ENCODE measurements around the gene ARHGAP5. TPM values are rescaled to one million over a fixed set of nuclear protein-coding genes. Genes with fewer than 3 reads are reported as not detected.
A peak's percentile ranks its signal among the peaks of the same experiment; 100 is the strongest.

Gene ARHGAP5
- total and polyA plus RNA-seq, 9 of the 15 experiments (the other 6 are each of a cell fraction or from before 2014, with no cell fraction given), result 3.1 to 21.8 (median 12.1) TPM

GRCh38 chr14:32064931-32065330 is 12.2 kb upstream of the ARHGAP5 start:
- Histone ChIP-seq H3K27ac (ENCODE audit: extremely low read depth, low read depth, low read length) (no peak overlapping the region), H3K9me3 (replicated peaks; ENCODE audit: control insufficient read depth, insufficient read depth, low read depth, low read length) (no peaks in the 10 kb centered on the region), H3K4me1 (replicated peaks in 1 of 2; ENCODE audit: control insufficient read depth in 2 of 2, insufficient read depth in 2 of 2, low read length in 2 of 2) (no peaks in the 10 kb centered on the region), H4K20me1 (replicated peaks; ENCODE audit: control insufficient read depth, insufficient read depth, low read length) (no peaks in the 10 kb centered on the region; the same call in 1 of the 2 replicates), H3K27me3 (ENCODE audit: control insufficient read depth in 2 of 2, insufficient read depth in 2 of 2, low read length in 2 of 2) (no peaks in the 10 kb centered on the region), H3K36me3 (ENCODE audit: control insufficient read depth, insufficient read depth, low read length) (no peaks in the 10 kb centered on the region), H2AFZ (ENCODE audit: low read depth, low read length) (no peak overlapping the region), H3K4me3 (no peak overlapping the region), H3K4me2 (ENCODE audit: insufficient read depth, low read length) (no peak overlapping the region), H3K9ac (ENCODE audit: insufficient read depth in 1 of 2, low read depth in 2 of 2, low read length in 2 of 2) (no peak overlapping the region), H3K9me1 (ENCODE audit: control insufficient read depth, insufficient read depth, low read length) (no peaks in the 10 kb centered on the region), H3K79me2 (ENCODE audit: control insufficient read depth, insufficient read depth, low read length) (no peaks in the 10 kb centered on the region)
- ATAC-seq (no peak), FAIRE-seq (no peak), DNase-seq (ENCODE audit: extremely low read depth in 1 of 4, low spot score in 3 of 4) (no peak)
- BruUV-seq (replicated peaks), result no TSS peak
- CTCF ChIA-PET (ENCODE audit: low intra/inter-chr PET ratio), result no interaction called here
- in situ Hi-C loops (cut with MboI) (loop anchor here (25.0 kb wide), 1 partner anchor 397 kb away; no protein-coding TSS in a partner anchor), intact Hi-C loops (cut with micrococcal nuclease) (loop anchor here (5.0 kb wide), 1 partner anchor 113 kb away; no protein-coding TSS in a partner anchor)
- WGBS (ENCODE audit: insufficient coverage, low coverage, missing lambda C conversion rate), result 25% methylated on average over 4 of the region's 4 CpGs
- TF ChIP-seq DDX20 (tag; IDR thresholded peaks at IDR 0.05; ENCODE audit: low read depth) (no peak), BCL6 (CRISPR knock-in tag; IDR thresholded peaks at IDR 0.05) (no peak), MAZ (CRISPR knock-in tag; conservative IDR thresholded peaks at IDR 0.05 in 1 of 2, IDR thresholded peaks at IDR 0.05 in 1 of 2) (no peak), SNRNP70 (optimal IDR thresholded peaks at IDR 0.05; ENCODE audit: low read depth, low read length) (no peak), MIER1 (IDR thresholded peaks at IDR 0.05; ENCODE audit: low read depth) (no peak)
- POLR2A ChIA-PET, result no interaction called here

DNA sequence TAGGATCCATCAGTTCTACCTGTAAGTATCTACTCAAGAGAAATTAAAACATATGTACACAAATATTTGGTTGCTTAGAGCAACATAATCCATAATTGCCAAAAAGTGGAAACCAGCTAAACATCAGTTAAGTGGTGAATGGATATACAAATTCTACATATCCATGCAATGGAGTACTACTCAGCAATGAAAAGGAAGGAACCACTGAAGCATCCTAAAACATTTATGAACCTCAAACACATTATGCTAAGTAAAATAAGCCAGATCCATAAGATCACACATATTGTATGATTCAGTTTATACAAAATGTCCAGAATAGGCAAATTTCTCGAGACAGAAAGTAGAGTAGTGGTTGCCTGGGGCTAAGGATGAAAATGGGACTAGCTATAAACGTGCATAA is 8.4 kb upstream of the ARHGAP5 start:
- BruUV-seq (replicated peaks), result no TSS peak
- in situ Hi-C loops (cut with MboI) (loop anchor here (25.0 kb wide), 1 partner anchor 394 kb away; no protein-coding TSS in a partner anchor), intact Hi-C loops (cut with micrococcal nuclease) (loop anchor here (5.0 kb wide), 1 partner anchor 116 kb away; no protein-coding TSS in a partner anchor)
- FAIRE-seq, result no peak
- H3K9me1 ChIP-seq (ENCODE audit: control insufficient read depth, insufficient read depth, low read length), result no peaks in the 10 kb centered on the region
- no peak overlapping the region for H3K4me2 ChIP-seq (ENCODE audit: insufficient read depth, low read length)
- no peak for DNase-seq (ENCODE audit: extremely low read depth in 1 of 4, low spot score in 3 of 4)
- H4K20me1 ChIP-seq (replicated peaks; ENCODE audit: control insufficient read depth, insufficient read depth, low read length), result no peaks in the 10 kb centered on the region; the same call in 1 of the 2 replicates
- 14% methylated on average over 2 of the region's 2 CpGs for WGBS (ENCODE audit: insufficient coverage, low coverage, missing lambda C conversion rate)
- ChIA-PET CTCF (ENCODE audit: low intra/inter-chr PET ratio) (no interaction called here), POLR2A (no interaction called here)
- H3K27me3 ChIP-seq (ENCODE audit: control insufficient read depth in 2 of 2, insufficient read depth in 2 of 2, low read length in 2 of 2), result no peaks in the 10 kb centered on the region
- ATAC-seq, result no peak
- no peak overlapping the region for H3K27ac ChIP-seq (ENCODE audit: extremely low read depth, low read depth, low read length)
- TF ChIP-seq RFX7 (CRISPR knock-in tag; IDR thresholded peaks at IDR 0.05) (no peak), ZNF146 (CRISPR knock-in tag; IDR thresholded peaks at IDR 0.05; ENCODE audit: unreplicated experiment) (peak; percentile 48), RNF2 (IDR thresholded peaks at IDR 0.05) (no peak), SPI1 (IDR thresholded peaks at IDR 0.05; ENCODE audit: borderline replicate concordance, low read depth, low read length) (no peak), SAFB (IDR thresholded peaks at IDR 0.05; ENCODE audit: borderline replicate concordance, low read depth, low read length) (no peak), DMBX1 (CRISPR knock-in tag; IDR thresholded peaks at IDR 0.05; ENCODE audit: borderline replicate concordance) (no peak)
- TF ChIP-seq, protein P1, sequence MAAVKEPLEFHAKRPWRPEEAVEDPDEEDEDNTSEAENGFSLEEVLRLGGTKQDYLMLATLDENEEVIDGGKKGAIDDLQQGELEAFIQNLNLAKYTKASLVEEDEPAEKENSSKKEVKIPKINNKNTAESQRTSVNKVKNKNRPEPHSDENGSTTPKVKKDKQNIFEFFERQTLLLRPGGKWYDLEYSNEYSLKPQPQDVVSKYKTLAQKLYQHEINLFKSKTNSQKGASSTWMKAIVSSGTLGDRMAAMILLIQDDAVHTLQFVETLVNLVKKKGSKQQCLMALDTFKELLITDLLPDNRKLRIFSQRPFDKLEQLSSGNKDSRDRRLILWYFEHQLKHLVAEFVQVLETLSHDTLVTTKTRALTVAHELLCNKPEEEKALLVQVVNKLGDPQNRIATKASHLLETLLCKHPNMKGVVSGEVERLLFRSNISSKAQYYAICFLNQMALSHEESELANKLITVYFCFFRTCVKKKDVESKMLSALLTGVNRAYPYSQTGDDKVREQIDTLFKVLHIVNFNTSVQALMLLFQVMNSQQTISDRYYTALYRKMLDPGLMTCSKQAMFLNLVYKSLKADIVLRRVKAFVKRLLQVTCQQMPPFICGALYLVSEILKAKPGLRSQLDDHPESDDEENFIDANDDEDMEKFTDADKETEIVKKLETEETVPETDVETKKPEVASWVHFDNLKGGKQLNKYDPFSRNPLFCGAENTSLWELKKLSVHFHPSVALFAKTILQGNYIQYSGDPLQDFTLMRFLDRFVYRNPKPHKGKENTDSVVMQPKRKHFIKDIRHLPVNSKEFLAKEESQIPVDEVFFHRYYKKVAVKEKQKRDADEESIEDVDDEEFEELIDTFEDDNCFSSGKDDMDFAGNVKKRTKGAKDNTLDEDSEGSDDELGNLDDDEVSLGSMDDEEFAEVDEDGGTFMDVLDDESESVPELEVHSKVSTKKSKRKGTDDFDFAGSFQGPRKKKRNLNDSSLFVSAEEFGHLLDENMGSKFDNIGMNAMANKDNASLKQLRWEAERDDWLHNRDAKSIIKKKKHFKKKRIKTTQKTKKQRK (IDR thresholded peaks at IDR 0.05; ENCODE audit: borderline replicate concordance, low read depth, low read length), result no peak
- TF ChIP-seq, protein P2, sequence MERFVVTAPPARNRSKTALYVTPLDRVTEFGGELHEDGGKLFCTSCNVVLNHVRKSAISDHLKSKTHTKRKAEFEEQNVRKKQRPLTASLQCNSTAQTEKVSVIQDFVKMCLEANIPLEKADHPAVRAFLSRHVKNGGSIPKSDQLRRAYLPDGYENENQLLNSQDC (CRISPR knock-in tag; IDR thresholded peaks at IDR 0.05), result no peak
- no peak overlapping the region for H2AFZ ChIP-seq (ENCODE audit: low read depth, low read length)
- no peaks in the 10 kb centered on the region for H3K79me2 ChIP-seq (ENCODE audit: control insufficient read depth, insufficient read depth, low read length)
- no peak overlapping the region for H3K9ac ChIP-seq (ENCODE audit: insufficient read depth in 1 of 2, low read depth in 2 of 2, low read length in 2 of 2)
- no peaks in the 10 kb centered on the region for H3K36me3 ChIP-seq (ENCODE audit: control insufficient read depth, insufficient read depth, low read length)
- H3K4me1 ChIP-seq (replicated peaks in 1 of 2; ENCODE audit: control insufficient read depth in 2 of 2, insufficient read depth in 2 of 2, low read length in 2 of 2), result no peaks in the 10 kb centered on the region
- H3K4me3 ChIP-seq, result no peak overlapping the region
- H3K9me3 ChIP-seq (replicated peaks; ENCODE audit: control insufficient read depth, insufficient read depth, low read depth, low read length), result no peaks in the 10 kb centered on the region

All from K562 (cell line).